HepG2 (cell line): ENCODE results near the gene SLC17A9. TPM values are rescaled to one million over a fixed set of nuclear protein-coding genes. Genes with fewer than 3 reads are reported as not detected.

Experiments
- AHR ChIP-seq: IDR thresholded peaks from 2 replicates; pipeline ENCODE4 v1.6.1; 2018; ENCODE audit warnings: missing genetic modification reagents, missing compliant biosample characterization
- CHCHD3 ChIP-seq: sonication (generic); formaldehyde crosslinking; IDR thresholded peaks from 2 replicates; pipeline ENCODE4 v1.8.0; 2022; ENCODE audit warnings: mild to moderate bottlenecking, missing genetic modification reagents, moderate library complexity
- EHMT2 ChIP-seq: fragments of 200-600 bp; sonication (generic); IDR thresholded peaks from 2 replicates; pipeline ENCODE4 v1.7.0; 2017; ENCODE audit warnings: antibody characterized with exemption, low read depth, low read length, borderline replicate concordance
- ELF1 ChIP-seq: sonication (generic); formaldehyde crosslinking; IDR thresholded peaks from 2 replicates; pipeline ENCODE4 v1.4.0; 2020; ENCODE audit warnings: missing genetic modification reagents
- ETV6 ChIP-seq: sonication (generic); formaldehyde crosslinking; conservative IDR thresholded peaks from 2 replicates; pipeline ENCODE4 v1.4.0; 2020; ENCODE audit warnings: missing genetic modification reagents
- GATA4 ChIP-seq: sonication (generic); IDR thresholded peaks from 2 replicates; pipeline ENCODE4 v1.6.1; 2016; ENCODE audit warnings: antibody characterized with exemption, low read depth, borderline replicate concordance
- GATAD1 ChIP-seq: IDR thresholded peaks from 2 replicates; pipeline ENCODE4 v1.6.1; 2016; ENCODE audit warnings: missing genetic modification reagents, missing compliant biosample characterization
- GTF3A ChIP-seq: sonication (generic); formaldehyde crosslinking; conservative IDR thresholded peaks from 2 replicates; pipeline ENCODE4 v1.4.0; 2020; ENCODE audit warnings: mild to moderate bottlenecking, missing genetic modification reagents
- HNRNPH1 ChIP-seq: fragments of 200-400 bp; formaldehyde crosslinking; optimal IDR thresholded peaks from 2 replicates; pipeline ENCODE3; 2017; ENCODE audit warnings: mild to moderate bottlenecking, low read depth, low read length
- HNRNPUL1 ChIP-seq: fragments of 200-400 bp; formaldehyde crosslinking; IDR thresholded peaks from 2 replicates; pipeline ENCODE4 v1.6.1; 2017; ENCODE audit warnings: low read depth, mild to moderate bottlenecking, low read length, moderate library complexity
- MED8 ChIP-seq: sonication (generic); formaldehyde crosslinking; IDR thresholded peaks from 2 replicates; pipeline ENCODE4 v1.8.1; 2023; ENCODE audit warnings: mild to moderate bottlenecking, missing genetic modification reagents; ENCODE audit not compliant: insufficient replicate concordance
- MXI1 ChIP-seq: IDR thresholded peaks from 3 replicates; pipeline ENCODE4 v1.6.1; 2012; ENCODE audit warnings: low read depth, low read length, inconsistent platforms, borderline replicate concordance
- SMARCC2 ChIP-seq: fragments of 450-650 bp; IDR thresholded peaks from 2 replicates; pipeline ENCODE4 v1.6.1; 2017; ENCODE audit warnings: antibody characterized with exemption, mild to moderate bottlenecking
- SRF ChIP-seq: IDR thresholded peaks from 2 replicates; pipeline ENCODE4 v1.6.1; 2011; ENCODE audit warnings: mild to moderate bottlenecking, low read depth, low read length, moderate library complexity
- SSRP1 ChIP-seq: IDR thresholded peaks from 2 replicates; pipeline ENCODE4 v1.6.1; 2016; ENCODE audit warnings: control low read depth
- STAG1 ChIP-seq: sonication (generic); formaldehyde crosslinking; IDR thresholded peaks from 2 replicates; pipeline ENCODE4 v1.4.0; 2020; ENCODE audit warnings: missing genetic modification reagents
- XRCC5 ChIP-seq: fragments of 200-400 bp; formaldehyde crosslinking; optimal IDR thresholded peaks from 2 replicates; pipeline ENCODE3; 2017; ENCODE audit warnings: mild to moderate bottlenecking, low read length
- ZFAT ChIP-seq: sonication (generic); formaldehyde crosslinking; conservative IDR thresholded peaks from 2 replicates; pipeline ENCODE4 v1.8.1; 2023; ENCODE audit warnings: missing genetic modification reagents, inconsistent platforms
- ZKSCAN5 ChIP-seq: sonication (generic); formaldehyde crosslinking; IDR thresholded peaks from 2 replicates; pipeline ENCODE4 v1.5.1; 2020; ENCODE audit warnings: mild to moderate bottlenecking, missing genetic modification reagents
- ZNF224 ChIP-seq: sonication (generic); formaldehyde crosslinking; IDR thresholded peaks from 2 replicates; pipeline ENCODE4 v1.5.0; 2020; ENCODE audit warnings: mild to moderate bottlenecking, missing genetic modification reagents
- ZNF264 ChIP-seq: sonication (generic); formaldehyde crosslinking; IDR thresholded peaks from 2 replicates; pipeline ENCODE4 v1.4.0; 2020; ENCODE audit warnings: missing genetic modification reagents
- ZNF549 ChIP-seq: sonication (generic); formaldehyde crosslinking; IDR thresholded peaks from 2 replicates; pipeline ENCODE4 v1.5.0; 2020; ENCODE audit warnings: missing genetic modification reagents
- ZNF569 ChIP-seq: sonication (generic); formaldehyde crosslinking; IDR thresholded peaks from 2 replicates; pipeline ENCODE4 v1.5.0; 2020; ENCODE audit warnings: mild to moderate bottlenecking, missing genetic modification reagents, moderate library complexity, borderline replicate concordance
- ZNF629 ChIP-seq: sonication (generic); formaldehyde crosslinking; conservative IDR thresholded peaks from 2 replicates; pipeline ENCODE4 v1.5.0; 2020; ENCODE audit warnings: missing genetic modification reagents
- ZNF776 ChIP-seq: sonication (generic); formaldehyde crosslinking; IDR thresholded peaks from 2 replicates; pipeline ENCODE4 v1.4.0; 2020; ENCODE audit warnings: mild to moderate bottlenecking, missing genetic modification reagents
- ZNF777 ChIP-seq: sonication (generic); formaldehyde crosslinking; IDR thresholded peaks from 2 replicates; pipeline ENCODE4 v1.4.0; 2020; ENCODE audit warnings: missing genetic modification reagents
- ZNF816 ChIP-seq: sonication (generic); formaldehyde crosslinking; IDR thresholded peaks from 2 replicates; pipeline ENCODE4 v1.8.0; 2022; ENCODE audit warnings: missing genetic modification reagents, mild to moderate bottlenecking, borderline replicate concordance
- polyA plus RNA-seq, 8 experiments: library from polyadenylated mRNA; depleted of rRNA in 3 of 8; stranded (reverse) in 7 of 8; unstranded in 1 of 8; fragments of >200 nt; fragmentation: Illumina TruSeq in 4 of 8; extraction: Trizol in 4 of 8; gene quantifications; 2 replicates each; pipeline versions ENCODE4 v1.2.1 to v1.2.3, GENCODE V29; 2011 to 2016; ENCODE audit warnings: low read depth in 4 of 8, missing spikeins in 1 of 8, mixed read lengths in 1 of 8; ENCODE audit not compliant: insufficient read depth in 1 of 8
- total RNA-seq, 5 experiments: library from RNA; depleted of rRNA; stranded (reverse); fragments of >200 nt; fragmentation: Illumina TruSeq; extraction: Trizol; gene quantifications; 2 replicates each; pipeline ENCODE4 v1.2.3, GENCODE V29; 2016; ENCODE audit warnings: low read depth in 1 of 5
- TF ChIP-seq, protein P1 (sequence below): sonication (generic); formaldehyde crosslinking; IDR thresholded peaks from 2 replicates; pipeline ENCODE4 v1.5.0; 2020; ENCODE audit warnings: mild to moderate bottlenecking, missing genetic modification reagents, moderate library complexity
- TF ChIP-seq, protein P2 (sequence below): sonication (generic); formaldehyde crosslinking; IDR thresholded peaks from 2 replicates; pipeline ENCODE4 v1.8.0; 2022; ENCODE audit warnings: missing genetic modification reagents, low read depth, mild to moderate bottlenecking, borderline replicate concordance
- TF ChIP-seq, protein P3 (sequence below): sonication (generic); formaldehyde crosslinking; IDR thresholded peaks from 2 replicates; pipeline ENCODE4 v1.4.0; 2020; ENCODE audit warnings: mild to moderate bottlenecking, missing genetic modification reagents

SLC17A9 gene
- total and polyA plus RNA-seq, 2 of the 13 experiments (the other 11 are each of a cell fraction or from before 2014, with no cell fraction given): 110 to 191 TPM

DNA sequence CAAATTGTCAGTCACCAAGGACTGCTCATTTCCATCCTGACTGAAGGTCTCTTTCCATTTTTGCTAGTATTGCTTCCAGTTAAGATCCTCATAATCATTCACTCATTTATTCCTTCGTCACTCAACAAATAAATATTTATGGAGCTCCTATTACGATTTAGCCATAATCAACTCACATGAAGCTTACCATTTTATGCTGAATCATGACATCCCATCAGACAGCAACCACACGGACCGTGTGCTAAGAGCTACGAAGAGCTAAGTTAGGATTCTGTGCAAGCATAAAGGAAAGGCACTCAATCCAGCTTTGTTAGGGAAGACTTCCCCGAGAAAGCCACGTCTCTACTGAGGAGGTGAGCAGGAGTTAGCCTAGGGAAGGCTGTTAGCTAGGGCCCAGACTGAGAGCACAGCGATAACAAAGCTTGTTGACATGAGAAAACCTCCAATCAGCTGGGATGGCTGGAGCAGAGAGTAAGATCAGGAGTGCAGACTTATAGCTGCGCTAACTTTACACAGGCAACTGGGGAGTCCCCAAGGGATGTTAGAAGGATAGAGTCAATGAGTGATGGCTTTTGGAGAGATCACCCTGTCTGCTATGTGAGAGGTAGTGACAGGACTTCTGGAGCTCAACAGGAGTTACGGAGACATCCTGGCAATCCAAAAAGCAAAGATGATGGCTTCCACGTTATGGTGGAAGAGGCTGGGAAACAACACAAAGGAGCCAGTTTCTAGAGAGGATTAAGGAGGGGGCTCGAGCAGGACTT is 17.1 kb upstream of the SLC17A9 start (continued):
- TF ChIP-seq, protein P1, sequence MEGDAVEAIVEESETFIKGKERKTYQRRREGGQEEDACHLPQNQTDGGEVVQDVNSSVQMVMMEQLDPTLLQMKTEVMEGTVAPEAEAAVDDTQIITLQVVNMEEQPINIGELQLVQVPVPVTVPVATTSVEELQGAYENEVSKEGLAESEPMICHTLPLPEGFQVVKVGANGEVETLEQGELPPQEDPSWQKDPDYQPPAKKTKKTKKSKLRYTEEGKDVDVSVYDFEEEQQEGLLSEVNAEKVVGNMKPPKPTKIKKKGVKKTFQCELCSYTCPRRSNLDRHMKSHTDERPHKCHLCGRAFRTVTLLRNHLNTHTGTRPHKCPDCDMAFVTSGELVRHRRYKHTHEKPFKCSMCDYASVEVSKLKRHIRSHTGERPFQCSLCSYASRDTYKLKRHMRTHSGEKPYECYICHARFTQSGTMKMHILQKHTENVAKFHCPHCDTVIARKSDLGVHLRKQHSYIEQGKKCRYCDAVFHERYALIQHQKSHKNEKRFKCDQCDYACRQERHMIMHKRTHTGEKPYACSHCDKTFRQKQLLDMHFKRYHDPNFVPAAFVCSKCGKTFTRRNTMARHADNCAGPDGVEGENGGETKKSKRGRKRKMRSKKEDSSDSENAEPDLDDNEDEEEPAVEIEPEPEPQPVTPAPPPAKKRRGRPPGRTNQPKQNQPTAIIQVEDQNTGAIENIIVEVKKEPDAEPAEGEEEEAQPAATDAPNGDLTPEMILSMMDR (CRISPR knock-in tag): no peak
- TF ChIP-seq HNRNPH1 (no peak), ELF1 (CRISPR knock-in tag) (no peak), SRF (no peak), CHCHD3 (no peak), HNRNPUL1 (no peak), ZFAT (CRISPR knock-in tag) (no peak), GATAD1 (no peak), ZNF777 (CRISPR knock-in tag) (no peak), SMARCC2 (no peak), MED8 (CRISPR knock-in tag) (no peak), ZKSCAN5 (CRISPR knock-in tag) (no peak), ZNF224 (CRISPR knock-in tag) (0 out of 2 replicates have a peak, but pooled peaks have one; percentile 2), ZNF776 (CRISPR knock-in tag) (no peak), ZNF549 (no peak), ZNF569 (CRISPR knock-in tag) (no peak), SSRP1 (CRISPR knock-in tag) (peak; percentile 74; the same call in 1 of the 2 replicates), MXI1 (no peak), ETV6 (CRISPR knock-in tag) (no peak), ZNF264 (CRISPR knock-in tag) (no peak), GATA4 (no peak), XRCC5 (peak; percentile 21), STAG1 (CRISPR knock-in tag) (no peak), EHMT2 (no peak), AHR (CRISPR knock-in tag) (no peak), ZNF629 (CRISPR knock-in tag) (no peak), GTF3A (CRISPR knock-in tag) (no peak), ZNF816 (no peak)
- TF ChIP-seq, protein P2, sequence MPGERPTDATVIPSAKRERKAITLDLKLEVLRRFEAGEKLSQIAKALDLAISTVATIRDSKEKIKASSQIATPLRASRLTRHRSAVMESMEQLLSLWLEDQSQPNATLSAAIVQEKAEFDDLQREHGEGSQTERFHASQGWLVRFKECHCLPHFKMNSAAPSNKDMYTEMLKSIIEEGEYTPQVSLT: no peak
- TF ChIP-seq, protein P3, sequence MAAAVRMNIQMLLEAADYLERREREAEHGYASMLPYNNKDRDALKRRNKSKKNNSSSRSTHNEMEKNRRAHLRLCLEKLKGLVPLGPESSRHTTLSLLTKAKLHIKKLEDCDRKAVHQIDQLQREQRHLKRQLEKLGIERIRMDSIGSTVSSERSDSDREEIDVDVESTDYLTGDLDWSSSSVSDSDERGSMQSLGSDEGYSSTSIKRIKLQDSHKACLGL: no peak; the same call in 1 of the 2 replicates
